ENCODE data around the gene LINS1.

- TF ChIP-seq POLR2A (IDR thresholded peaks at IDR 0.05) = no peak
- TF ChIP-seq CTCF (IDR thresholded peaks at IDR 0.05) = no peak
Measured at GRCh38 chr15:100547961-100548360, 54.0 kb downstream of the LINS1 start.
